HG02610 (cell line): ENCODE results near the gene RALB.

ENCODE experiments used
- ATAC-seq: cut with Tn5 transposase; IDR thresholded peaks from one replicate; pipeline ENCODE4 v1.9.1; 2021; ENCODE audit warnings: mild to moderate bottlenecking, moderate library complexity; ENCODE audit not compliant: unreplicated experiment

The RALB gene, protein sequence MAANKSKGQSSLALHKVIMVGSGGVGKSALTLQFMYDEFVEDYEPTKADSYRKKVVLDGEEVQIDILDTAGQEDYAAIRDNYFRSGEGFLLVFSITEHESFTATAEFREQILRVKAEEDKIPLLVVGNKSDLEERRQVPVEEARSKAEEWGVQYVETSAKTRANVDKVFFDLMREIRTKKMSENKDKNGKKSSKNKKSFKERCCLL

DNA sequence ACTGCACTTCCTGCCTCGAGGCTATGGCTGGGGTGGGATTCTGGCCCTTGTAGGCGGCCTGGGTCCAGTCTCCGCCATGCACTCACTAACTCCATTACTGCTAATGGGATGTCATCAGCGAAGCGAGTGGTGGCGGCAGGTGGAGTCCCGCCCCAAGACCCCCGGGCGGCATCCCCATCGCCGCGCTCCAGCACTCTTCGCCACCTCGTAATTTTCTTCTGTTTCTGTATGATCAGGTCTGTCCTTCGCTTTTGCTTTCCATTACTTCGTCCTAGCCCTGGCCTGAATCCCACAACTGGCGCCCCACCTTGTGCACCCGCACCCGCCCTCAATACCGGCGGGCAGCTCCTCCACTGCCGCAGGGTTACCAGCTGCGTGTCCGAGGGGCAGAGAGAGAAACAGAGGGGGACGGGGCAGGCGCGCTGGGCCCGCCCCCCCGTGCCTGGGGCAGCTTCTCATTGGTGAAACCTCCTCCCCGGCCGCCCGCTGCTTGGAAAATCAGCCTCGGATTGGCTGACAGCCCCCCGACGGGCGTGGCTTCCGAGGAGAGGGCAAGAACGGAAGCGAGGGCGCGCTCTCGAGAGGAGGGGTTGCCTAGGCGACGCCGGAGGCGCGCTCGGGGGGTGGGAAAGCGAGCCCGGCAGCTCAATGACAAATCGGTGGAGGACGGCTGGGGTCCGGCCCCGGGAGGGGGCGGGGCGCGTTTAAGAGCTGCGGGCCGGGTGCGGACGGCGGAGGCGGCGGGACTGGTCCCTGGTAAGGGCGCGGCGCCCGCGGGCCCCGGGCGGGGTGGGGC is at the start of gene RALB:
RALB (plus strand) TSS at position 628 of the 796 bp plus-strand sequence. CDS start 25,813 bp downstream, outside the sequence.
- ATAC-seq, result peak; percentile 92

DNA sequence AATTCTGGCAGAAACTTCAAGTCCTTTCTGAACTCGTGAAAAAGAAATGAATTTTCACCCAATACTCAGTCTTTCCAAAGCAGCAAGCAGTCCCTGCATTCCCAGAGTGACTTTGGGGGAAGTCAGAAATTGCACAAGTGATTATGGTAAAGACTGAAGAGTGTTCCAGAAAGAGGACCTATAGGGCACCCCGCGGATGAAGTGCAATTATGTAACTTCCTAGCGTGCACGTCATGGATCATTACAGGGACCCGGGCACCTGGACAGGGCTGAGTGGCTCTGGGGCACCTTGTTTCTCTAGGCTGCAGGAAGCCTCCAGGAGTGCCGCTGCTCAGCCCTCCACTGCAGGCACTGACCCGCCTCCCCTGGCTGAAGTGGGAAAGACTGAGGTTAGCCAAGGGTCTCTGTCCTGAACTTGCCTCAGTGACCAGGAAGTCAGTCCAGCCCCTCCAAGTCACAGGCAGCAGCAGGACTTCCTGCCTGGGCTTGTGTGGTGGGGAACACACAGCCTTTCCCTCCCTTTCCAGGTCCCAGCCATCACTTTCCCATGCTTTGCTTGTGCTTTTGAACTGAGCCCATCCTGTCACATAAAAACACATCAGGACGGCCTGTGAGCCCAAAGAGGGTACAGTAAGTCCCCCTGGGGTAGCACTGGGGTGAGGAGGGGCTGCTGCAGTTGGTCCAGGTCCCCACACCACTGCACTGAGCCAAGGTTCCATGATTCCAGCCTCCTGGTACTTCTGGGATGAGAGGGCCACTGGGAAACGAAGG is 49.2 kb upstream of the RALB start:
- no peak for ATAC-seq

DNA sequence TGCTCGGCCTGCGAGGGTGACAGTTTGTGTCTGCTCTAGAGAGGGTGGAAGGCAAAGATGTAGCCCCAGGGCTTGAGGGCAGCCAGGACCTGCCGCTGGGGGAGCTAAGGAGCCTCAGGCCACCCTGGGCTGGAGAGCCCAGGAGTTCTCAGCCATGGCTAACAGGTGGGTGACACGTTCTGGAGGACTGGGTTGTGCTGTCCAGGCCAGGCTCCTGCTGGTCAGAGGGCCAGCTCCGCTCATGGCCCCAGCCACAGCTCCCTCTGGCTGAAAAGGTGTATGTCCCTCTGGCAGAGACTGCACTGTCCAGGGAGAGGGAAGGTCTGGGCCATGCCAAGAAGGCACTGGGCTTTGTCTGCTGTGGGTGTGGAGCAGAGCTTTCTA is 48.6 kb upstream of the RALB start:
- no peak for ATAC-seq

DNA sequence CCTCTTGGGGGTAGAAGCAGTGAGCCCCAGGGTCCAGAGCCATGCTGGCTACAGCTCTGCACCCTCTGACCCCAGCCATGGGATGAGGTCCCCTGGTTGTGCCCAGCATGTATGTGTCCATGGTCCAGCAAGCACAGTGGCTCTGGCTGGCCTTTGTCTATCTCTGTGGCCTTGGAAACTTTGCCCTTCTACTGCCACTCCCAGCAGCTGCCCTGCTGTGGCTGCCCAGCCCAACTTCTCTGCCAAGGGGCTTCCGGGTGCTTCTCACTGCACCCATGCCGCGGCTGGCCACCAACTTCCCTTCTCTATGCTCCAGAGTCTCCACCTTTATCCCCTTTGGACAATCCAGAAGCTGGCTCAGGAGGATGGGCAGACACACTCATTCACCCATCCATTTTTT is 48.2 kb upstream of the RALB start:
- no peak for ATAC-seq

DNA sequence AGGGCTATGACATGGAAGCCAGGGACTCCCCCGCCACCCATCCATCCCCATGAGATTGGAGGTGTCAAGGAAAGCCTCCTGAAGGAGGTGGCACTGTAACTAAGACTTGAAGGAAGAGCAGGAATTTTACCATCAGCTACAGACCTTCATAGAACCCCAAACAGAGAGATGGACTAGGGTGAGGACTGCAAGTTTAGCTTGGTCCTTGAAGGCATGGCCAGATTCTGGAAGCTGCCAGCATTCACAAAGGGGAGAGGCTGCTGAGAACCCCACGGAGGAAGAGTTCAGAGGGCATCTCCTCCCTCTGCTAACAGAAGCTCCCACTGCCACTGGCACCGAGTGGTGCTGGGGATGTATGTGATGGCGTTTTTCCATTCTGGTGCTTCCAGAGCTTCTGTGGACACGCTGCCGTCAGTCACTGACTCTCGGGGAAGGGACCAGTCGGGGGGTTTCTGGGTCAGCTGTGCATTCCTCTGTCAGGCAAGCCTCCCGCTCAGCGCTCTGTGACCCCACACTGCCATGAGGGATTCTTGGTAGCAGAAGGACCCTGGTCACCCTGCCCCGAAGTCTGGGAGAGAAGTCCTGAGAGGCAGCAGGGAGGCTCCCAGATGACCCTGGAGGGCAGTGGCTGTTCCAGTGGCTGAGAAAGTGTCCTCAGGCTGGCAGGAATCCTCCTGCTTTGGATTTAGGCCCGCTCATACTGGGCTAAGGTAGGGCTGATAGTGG is 47.5 kb upstream of the RALB start:
- ATAC-seq, result no peak

DNA sequence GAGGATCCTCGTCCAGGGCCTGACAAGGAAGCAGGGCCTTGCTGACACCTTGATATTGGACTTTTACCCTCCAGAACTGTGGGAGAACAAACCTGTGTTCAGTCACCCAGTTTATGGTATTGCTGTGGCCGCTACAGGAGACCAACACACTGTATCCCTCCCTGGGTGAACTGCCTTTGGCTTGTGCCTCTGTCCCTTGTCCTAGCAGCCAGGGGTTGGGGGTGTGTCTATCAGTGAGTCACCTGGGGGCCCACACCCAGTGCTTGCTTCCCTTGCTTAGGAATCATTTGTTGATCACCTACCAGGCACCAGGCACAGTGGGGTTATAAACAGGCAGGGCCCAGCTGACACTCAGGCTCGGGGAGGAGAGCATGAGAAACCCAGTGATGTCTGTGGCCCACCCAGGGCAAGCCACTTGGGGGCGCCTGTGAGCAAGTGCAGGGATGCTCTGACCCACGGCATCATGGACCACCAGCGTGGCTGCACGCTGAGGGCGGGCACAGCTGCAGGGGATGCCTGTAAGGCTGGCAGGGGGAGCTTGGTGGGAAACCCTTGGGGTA is 46.5 kb upstream of the RALB start:
- no peak for ATAC-seq

DNA sequence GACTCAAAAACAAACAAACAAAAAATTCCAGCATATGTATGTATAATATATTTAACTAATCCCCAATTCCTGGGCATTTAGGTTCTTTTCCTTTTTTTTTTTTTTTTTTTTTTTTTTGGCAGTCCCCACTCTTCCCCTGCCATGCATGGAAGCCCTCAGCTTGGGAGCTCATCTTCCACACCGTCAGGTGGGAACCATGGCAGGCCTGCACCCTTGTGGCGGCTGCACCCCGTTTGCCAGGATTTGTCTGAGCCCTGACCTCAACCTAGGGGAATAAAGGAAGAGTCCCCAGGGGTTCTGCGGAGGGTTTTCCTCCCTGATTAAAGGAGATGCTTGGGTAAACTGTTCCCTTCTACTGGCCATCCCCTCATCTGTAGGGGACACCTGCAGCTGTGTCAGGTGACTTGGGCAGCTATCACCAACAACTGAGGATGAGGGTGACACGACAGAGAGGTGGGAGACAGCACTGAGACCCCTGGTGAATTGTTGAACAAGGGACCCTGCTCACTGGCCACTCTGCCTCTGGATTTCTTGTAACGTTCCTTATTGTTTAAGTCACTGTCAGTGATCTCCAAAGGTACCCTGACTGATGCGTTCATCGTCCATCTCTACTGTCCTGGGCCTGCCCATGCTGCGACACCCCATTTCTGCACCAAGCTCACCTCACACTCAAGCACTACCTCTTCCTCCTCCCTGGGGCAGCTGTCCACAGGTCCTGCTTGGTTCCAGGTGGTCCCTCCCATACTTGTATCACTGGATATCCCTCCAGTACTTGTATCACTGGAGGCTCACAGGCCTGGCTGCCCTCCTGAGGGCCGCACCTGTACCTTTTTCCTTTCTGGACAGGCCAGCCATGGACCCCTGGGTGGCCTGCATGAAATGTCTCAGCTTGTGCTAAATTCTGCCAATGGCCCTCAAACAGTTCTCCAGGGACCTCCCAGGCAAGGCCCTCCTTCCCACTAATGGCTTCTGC is 44.0 kb upstream of the RALB start:
- no peak for ATAC-seq

DNA sequence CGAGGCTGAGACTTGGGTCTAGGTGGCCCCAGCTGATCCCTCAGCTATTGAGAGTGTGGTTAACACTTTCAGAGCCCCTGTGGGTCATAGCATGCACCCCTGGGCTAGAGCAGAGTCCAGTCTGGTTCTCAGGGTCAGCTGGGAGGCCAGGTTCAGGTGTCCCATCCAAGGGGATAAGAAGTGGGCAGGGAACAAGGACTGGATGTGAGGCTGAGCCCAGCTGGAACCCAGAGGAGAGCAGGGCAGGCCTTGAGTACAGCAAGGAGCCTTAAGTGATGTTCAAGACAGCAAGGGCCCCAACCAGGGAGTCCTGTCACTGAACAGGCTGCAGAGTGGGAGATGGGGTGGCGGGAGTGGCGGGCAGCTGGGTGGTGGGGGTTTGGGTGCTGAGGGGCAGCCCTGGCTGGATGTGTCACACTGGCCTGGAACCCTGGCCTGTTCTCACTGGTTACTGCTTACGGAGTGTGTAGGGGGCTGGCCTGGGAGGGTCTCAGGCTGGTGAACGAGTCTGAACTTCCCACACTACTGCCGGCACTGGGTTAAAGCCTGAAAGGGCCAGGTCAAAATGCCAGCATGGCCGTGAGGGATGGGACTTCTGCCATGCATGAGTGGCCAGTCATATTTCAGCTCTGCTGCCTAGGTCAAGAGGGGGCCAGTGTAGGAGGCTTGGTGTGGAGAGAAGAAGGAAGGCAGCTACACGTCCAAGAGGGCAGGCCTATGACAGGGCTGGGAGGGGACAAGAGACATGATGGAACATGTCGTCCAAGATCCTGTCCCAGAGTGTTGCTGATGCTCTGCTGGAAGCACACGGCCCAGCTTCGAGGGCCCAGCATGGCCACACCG is 43.0 kb upstream of the RALB start:
- no peak for ATAC-seq

DNA sequence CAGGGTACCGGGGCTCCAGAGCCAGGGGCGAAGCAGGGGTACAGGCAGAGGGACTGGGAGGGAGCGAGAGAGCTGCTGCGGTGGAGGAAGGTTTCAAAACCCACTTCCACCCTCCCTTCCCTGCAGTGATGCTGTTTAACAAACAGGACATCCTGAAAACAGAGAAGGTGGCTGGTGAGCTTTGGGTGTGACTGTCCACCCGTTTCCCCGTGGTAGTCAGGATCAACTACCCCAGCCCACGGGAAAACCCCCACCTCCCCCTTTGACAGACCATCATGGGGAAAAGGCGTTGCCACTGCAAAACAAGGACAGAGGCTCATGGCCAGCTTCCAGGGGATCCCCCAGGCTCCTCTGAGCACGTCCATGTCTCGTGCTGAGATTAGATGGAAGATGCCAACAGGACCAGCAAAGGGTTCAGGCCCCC is 42.4 kb upstream of the RALB start:
- no peak for ATAC-seq

DNA sequence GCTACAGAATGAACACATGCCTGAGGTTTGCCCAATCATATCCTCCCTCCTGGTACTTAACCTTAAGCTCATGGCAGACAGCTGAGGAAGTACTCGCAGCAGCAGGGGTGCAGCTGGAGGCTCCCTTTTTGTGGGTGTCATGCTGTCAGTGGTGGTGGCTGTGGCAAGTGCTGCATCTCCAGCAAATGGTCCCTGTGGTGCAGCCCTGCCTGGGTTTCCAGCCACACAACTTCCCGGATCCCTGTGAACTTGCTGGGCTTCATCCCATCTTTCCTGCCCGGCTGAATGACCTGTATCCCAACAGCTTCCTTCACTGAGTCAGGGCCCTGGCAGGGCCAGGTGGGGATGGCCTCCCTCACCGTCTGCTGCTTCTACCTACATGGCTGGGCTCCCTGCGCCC is 34.5 kb upstream of the RALB start:
- ATAC-seq, result no peak

DNA sequence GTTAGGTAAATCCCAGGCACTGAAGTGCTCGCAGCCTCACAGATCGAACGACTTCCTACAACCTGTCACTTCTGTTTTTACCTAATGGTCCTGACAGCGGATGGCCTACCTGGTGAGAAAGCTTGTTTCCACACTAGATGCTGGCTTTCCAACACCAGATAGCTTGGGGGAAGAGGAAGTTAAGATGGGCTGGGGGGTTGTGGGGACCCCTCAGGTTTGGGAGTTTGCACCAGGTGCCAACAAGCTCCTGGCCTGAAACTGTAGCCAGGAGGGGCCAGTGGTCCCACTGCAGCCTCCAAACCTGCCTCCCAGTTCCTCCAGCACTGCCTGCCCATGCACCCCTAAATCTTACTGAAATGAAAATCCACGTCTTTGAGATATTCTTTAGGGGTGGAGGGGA is 33.4 kb upstream of the RALB start:
- no peak for ATAC-seq

DNA sequence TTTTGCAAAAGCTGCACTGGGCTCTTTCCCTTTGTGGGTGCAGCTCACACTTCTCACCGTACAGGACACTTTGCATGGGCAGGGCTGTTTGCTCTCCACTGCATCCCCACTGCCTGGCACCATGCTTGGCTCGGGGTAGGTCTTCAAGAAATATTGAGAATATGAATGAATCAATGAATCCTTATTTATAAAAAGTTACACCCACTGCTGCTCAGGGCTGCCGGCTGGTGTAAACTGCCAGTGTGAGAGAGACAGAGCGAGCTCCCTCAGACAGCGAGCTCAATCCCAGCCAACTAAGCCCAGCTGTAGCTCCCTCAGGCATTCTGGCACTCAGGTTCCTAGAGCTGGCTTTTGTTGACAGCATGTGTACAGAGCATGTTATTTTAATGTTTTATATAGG is 32.9 kb upstream of the RALB start:
- no peak for ATAC-seq

DNA sequence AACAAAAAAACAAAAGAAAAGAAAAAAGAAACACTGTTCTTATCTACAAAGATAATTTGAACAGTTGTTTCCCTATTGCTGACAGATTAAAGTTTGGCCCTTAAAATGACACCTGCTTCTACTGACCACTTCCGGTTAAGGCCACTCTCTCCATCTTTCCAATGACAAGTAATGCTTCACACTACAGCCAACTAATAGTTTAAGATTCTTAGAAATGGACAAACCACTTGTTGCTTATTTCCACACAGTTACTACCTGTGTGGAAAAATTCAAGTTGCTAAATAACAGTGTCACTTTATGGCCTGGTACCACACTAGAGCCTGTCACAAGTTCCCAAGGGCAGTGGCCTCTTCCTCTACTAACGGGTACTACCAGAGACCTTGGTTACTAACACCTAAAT is 31.9 kb upstream of the RALB start:
- ATAC-seq, result no peak

DNA sequence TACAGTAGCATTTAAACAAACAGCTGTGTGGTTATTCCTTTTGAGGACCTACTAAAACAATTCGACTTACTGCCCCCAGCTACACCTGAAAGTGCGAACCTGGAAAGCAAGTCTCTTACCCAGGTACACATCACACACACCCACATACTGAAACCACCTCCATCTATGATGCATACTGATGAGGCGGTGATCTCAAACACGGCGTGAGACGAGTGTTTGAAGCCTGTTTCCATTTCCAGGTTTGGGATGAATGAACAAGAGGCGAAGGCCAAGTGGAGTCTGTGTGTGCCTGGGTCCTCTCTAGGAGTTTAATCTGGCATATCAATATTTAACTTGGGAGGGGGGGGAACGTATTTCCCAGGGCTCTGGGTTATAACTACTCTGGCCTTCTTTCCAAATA is 31.0 kb upstream of the RALB start:
- ATAC-seq, result no peak

DNA sequence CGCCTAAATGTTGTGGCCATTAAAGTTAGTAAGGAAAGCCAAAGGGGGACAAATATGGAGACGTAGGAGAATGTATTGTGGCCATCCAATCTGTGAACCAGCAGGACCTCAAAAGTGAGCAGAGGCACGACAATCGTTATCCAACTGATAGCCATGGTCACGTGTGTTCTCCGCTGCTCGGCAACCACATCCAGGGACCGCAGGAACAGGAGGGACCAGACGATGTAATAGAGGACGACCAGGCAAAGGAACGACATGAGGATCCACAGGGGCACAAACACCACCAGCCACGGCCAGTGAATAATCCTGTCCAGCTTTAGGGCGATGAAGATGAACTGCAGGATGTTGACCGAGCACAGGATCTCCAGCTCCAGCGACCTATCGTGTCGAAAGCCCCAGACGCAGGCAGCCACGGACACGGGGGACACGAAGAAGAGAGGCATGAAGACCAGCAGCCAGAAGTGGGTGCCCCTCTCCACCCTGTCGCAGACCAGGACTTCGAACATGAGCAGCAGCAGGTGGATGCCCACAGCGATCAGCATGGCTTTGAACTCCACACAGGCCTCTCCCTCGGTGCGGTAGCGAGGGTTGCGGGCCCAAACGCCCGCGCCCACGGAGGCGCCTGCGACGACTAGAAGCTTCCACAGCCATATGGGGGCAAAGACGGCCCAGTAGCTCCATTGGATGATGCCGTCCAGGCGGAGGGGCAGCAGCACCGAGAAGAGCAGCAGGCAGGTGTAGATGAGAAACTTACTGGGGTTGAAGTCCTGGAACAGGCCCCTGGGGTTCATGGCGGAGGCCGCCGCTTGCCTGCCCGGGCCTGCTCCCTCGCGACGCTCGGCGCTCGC is 30.2 kb upstream of the RALB start:
- ATAC-seq, result no peak

DNA sequence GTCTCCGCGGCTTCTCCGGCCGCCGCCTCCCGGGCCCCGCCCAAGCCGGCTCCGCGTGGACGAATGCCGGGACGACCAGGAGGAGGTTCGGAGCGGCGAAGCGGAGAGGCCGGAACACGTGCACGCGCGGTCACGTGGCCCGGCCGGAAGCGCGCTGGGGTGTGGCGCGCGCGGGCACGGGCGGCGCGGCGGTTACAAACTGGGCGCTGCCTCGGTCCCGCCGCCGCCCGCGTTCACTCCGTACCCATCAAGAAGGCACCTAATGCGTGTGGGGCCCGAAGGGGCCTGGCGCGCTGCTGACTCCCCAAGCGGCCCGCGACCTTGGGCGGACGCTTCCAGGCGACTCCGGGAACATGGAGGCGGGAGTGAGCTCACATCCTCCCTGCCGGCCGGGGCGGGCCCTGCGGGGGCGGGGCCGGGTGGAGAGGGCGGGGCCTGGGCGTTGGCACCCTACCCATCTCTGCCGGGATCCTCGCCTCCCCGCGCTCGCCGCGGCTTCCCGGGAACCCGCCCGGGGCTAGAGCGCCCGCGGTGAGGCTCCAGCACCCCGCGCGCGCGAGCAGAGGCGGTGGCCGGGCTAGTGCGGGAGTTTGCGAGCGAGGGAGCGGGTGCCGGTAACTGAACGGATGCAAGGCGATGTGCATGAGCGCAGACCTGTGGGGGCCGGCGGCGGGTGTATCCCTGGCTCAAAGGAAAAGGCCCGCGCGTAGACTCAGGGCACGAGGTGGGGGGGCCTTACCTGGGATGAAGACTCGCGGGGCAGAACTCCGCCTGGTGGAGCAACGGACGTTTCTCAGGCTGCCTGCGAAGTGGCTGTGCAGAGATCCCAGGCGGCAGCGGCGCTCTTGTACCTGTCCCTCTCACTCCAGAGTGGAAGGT is 29.4 kb upstream of the RALB start, which contains the start of gene TMEM185B:
TMEM185B (minus strand) TSS at position 367 of the 879 bp plus-strand sequence. CDS start 424 bp downstream, outside the sequence.
- ATAC-seq, result peak; percentile 87

DNA sequence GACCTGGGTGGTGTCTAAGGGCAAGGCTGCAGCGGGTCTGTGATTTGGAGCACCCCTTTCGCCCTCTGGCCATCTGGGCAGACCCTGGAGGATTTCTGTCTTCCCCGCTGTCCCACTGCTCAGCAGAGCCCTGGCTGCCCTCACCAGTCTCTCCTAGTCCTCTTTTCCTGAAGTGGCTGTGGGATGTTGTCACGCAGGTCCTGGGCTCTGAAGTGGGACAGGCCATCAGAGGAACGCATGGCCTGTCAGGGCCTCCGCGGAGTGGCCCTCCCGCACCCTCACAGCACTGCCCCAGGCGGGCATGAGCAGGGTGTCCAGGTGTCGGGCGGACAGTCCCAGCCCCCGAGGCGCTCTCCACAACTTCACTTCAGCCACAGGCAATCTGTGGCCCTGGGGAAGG is 28.4 kb upstream of the RALB start:
- no peak for ATAC-seq
